Stimulated activated naive CD4-positive, alpha-beta T cell treated with Interleukin-2 at 50 U/mL for 16 hours (primary cell): Measurements from ENCODE around the gene ASB1.
A peak's percentile ranks its signal among the peaks of the same experiment; 100 is the strongest.
"Not testable (repeated sequence)": the region's sequence is repeated elsewhere in the genome, so short reads cannot be mapped to it uniquely, and the experiment has no call there.

ENCODE experiments used
- DNase-seq: peaks from one replicate; lab custom pipeline; 2025; lab: John Stamatoyannopoulos, UW

ASB1 gene

GRCh38 chr2:238423561-238424312 is 3.0 kb upstream of the ASB1 start:
- no peak for DNase-seq

GRCh38 chr2:238424313-238424700 is 2.4 kb upstream of the ASB1 start:
- DNase-seq = no peak

- no peak for DNase-seq
These were observed 1.2 kb upstream of the ASB1 start for GRCh38 chr2:238425505-238425978.

GRCh38 chr2:238425979-238426567 is 654 bp upstream of the ASB1 start:
- DNase-seq = no peak

GRCh38 chr2:238427435-238428162 is 872 bp downstream of the ASB1 start:
- no peak for DNase-seq

GRCh38 chr2:238428866-238429265 is 2.1 kb downstream of the ASB1 start:
- DNase-seq = no peak

- no peak for DNase-seq
These were observed 4.1 kb downstream of the ASB1 start for GRCh38 chr2:238430781-238431180.

GRCh38 chr2:238431456-238431855 is 4.7 kb downstream of the ASB1 start:
- DNase-seq = no peak

GRCh38 chr2:238433300-238433915 is 6.7 kb downstream of the ASB1 start:
- DNase-seq = no peak

- no peak for DNase-seq
These were observed 7.5 kb downstream of the ASB1 start for GRCh38 chr2:238433941-238434845.

- DNase-seq = no peak
These were observed 8.4 kb downstream of the ASB1 start for GRCh38 chr2:238434846-238435751.

GRCh38 chr2:238435752-238436096 is 9.0 kb downstream of the ASB1 start:
- DNase-seq = no peak

GRCh38 chr2:238438856-238439849 is 12.4 kb downstream of the ASB1 start:
- peak; percentile 73 for DNase-seq

- no peak for DNase-seq
These were observed 13.2 kb downstream of the ASB1 start for GRCh38 chr2:238439917-238440316.

GRCh38 chr2:238440331-238440730 is 13.6 kb downstream of the ASB1 start:
- DNase-seq = no peak

GRCh38 chr2:238440767-238441166 is 14.0 kb downstream of the ASB1 start:
- no peak for DNase-seq

- no peak for DNase-seq
These were observed 14.8 kb downstream of the ASB1 start for GRCh38 chr2:238441262-238442114.

- not testable (repeated sequence) for DNase-seq
These were observed 15.5 kb downstream of the ASB1 start for GRCh38 chr2:238442257-238442656.
